Skin of body (tissue), 2 donors: ENCODE data around the gene MAPKAP1. TPM values are rescaled to one million over a fixed set of nuclear protein-coding genes. Genes with fewer than 3 reads are reported as not detected.

Experiments used
- DNase-seq: peaks from one replicate; lab custom pipeline; 2025; lab: John Stamatoyannopoulos, UW
- total RNA-seq: library from RNA; depleted of rRNA; stranded (reverse); fragments of >200 nt; gene quantifications from one replicate; pipeline ENCODE4 v1.2.3, GENCODE V29; 2014

MAPKAP1 gene
- total RNA-seq, 1 donor from 2014 or later, result 35.2 TPM

DNA sequence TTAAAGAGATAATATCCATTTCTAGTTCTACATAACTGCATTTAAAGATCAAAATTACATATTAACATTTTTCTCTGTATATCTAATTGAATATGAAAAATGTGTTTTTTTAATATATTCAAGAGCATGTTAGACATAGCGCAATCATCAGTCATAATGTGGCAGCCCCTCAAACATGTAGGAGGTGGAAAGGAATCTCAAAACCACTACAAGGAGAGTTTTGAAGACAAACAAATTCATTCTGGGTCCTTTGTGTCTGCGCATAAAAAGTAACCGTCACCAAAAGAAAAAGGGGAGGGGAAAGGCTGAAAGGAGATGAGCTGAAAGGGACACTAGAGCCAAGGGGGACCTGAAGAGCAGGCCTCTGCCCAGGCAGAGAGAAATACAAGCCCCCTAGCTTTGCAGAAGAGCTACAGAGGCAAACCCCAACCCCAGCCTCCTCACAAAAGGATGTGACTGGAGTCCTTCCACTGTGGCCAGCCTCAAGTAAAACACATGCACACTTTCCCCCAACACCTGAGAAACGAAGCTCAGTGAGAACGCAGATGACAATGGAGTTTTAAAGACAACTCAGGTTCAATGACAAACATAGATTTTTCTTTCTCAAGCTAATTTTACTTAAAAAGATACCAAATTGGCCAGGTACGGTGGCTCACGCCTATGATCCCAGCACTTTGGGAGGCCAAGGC lies 62.0 kb downstream of the MAPKAP1 start:
- DNase-seq, result no peak

DNA sequence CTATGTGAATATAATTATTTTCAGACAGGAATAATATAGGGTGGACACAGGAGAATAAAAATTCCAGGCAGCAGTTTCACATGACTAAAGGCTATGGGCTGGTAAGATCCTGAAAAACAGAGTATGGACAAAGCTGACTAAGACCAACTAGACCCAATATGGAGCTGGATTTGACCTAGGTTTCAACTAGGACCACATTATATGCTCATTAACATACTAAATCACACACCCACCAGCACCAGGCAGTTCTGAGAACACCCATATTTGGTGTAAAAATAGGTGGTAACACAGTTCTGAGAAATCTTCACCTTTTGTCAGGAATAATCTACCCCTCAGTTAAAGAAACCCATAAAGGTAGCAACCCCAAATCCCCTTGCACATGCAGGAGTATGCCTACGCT lies 64.7 kb downstream of the MAPKAP1 start:
- DNase-seq, result no peak

DNA sequence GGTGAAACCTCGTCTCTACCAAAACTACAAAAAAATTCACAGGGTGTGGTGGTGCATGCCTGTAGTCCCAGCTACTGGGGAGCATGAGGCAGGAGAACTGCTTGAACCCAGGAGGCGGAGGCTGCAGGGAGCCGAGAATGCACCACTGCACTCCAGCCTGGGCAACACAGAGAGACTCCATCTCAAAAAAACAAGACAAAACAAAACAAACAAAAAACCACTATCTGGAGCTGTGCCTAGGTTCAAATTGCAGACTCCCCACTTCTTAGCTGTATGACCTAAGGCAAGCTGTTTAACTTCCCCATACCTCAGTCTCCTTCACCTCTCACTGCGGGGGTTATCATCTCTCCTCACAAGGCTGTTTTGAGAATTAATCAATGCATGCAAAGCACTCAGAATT lies 68.0 kb downstream of the MAPKAP1 start:
- no peak for DNase-seq

DNA sequence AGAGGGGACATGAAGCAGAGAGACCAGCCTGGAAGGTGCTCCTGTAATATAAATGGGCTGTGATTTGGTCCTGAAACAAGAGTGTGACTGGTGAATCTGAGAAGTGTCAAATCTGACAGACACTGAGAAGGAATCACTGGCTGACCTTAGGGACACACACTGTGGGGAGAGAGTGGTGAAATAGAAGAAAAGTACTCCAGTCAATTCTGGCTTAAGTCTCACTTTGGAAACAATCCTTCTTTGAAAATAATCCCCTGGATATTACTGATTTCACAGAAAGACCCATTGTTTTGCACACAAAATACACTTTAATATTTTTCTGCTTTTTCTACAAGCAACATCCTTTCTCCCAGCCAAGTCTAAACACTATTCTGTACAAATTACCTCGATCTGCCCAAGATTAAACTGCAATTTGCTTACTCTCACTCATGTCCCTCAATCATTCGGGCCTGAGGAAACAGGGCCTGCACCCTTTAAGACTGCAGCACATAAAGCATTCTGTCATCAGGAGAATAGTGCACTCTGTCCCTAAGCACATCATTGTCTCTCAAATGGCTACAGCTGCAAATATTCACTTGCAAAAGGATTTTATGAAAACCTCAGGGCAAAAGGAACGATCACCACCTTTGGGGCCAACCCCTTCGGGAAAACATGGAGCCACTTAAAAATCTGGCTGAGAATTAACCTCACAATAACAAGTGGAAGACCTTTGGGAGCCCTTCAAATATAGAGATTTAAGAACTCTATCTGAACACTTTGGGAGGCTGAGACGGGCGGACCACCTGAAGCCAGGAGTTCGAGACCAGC lies 68.6 kb downstream of the MAPKAP1 start:
- DNase-seq, result no peak

DNA sequence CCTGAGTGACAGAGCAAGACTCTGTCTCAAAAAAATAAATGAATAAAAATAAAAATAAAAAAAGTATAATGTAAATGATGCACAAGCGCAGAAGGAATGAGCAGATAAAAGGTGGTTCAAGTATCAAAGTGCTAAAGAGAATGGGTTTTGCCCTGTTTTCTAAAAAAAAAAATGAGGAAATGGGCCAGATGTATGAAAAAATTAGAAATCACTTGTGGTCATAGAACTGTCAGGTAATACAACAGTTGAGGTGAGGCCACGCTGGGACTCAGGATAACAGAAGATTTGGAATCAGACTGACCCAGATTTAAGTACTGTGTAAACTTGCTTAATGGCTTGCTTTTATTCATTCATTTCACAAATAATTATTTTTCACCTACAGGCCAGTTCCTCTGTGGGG lies 69.8 kb downstream of the MAPKAP1 start:
- DNase-seq, result no peak

DNA sequence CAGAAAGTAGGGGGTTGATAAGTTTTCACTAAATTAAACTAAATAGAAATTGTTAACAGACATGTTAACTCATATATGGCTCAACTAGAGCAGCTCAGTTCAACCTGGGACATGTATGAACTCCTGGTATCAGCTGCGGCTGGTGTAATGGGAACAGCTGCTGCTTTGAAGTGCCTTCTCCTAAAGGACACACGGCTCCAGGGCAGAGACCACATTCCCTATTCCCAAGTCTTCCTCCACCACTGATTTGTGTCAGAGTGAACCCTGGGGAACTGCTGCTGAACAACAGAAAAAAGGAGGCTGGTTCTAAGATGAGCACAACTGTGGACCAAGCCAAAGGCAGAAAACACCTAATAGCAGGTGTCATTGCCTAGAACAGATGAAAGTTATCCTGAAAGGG lies 71.1 kb downstream of the MAPKAP1 start:
- no peak for DNase-seq

DNA sequence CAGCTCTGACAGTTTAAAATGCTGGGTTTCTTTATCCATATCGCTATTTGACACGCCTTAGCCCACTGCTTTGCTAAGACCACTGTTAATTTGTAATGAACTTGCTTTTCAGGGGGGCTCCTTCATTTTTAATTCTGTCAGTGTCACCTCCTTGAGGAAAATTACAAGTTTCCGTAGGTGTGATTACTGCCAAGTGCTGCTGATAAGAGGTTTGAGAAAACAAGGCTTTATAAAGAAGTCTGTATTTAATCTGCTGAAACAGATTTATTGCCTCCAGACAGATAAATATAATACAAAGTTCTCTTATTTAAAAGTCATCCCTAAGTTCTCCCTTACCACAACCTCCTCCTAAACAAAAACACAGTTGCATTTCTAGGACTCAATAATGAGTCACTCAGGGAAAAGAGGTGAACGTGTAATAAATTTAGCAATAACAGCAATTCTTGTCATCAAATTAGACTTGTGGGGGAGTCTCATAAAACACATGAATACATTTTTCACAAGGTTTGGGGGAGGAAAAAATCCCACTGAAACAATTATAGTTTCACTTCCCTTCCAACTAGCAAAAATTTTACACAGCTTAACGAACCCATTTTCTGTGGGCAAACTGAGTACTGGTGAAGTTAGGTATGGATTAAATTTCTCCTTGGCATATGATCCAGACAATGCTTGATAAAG lies 72.8 kb downstream of the MAPKAP1 start:
- no peak for DNase-seq

DNA sequence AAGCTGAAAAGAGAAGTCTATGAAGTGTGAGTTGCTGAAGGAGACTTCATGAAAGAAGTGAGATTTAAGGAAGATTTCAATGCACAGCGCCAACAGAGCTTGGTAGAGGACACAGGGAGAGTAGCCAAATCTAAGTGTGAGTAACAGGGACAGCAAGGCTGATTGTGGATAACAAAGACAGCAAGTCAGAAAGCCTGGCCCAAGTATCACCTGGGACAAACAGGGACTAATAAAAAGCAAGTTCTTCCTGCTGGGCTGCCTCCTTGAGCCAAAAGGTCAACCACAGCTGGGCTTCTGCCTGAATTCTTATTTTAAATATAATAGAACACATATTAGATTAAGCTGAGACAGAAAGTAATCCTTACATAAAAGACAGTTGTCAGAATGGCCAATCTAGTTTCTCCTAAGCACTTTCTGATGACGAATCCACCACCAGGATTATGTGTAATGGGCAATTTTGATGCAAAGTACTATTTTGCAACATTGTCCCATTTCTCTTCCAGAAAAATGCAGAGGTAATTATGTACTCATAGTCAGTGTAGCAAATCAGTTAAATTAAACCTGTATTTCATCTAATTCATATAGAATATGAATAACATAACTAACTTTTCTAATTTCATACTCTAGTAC lies 73.8 kb downstream of the MAPKAP1 start:
- DNase-seq, result no peak

DNA sequence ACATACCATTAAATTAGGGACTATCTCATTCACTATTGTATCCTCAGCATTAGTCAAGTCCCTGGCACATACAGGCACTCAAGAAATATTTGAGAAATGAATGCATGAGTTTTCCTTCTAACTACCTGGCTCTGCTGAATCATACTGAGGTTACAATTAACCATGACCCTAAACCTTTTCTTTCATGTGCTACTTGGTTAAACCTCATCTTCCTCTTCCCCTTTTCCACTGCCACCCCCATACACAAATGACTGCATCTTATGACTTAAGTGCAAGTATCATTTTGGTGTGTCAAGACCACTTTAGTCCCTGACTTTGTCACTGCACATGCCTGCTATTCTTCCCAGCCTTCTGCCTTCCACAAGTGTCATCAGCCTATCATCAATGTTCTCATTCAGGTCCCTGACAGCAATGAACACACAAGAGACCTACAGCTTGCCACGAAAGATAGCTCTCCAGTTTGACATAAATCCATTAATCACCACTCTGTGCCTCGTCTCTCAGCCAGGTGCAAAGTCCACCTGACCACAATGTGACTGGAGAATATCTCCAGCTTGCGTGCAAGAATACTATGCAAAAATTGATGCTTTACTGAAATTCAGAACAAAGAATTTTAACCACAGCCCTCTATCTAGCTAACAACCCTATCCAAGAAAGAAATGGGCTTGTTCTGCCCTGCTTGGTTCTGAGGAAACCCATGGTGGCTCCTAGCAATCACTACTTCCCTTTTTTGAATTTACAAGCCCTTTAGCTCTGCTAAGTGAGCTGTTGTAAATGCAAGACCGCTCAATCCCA lies 74.5 kb downstream of the MAPKAP1 start:
- no peak for DNase-seq

DNA sequence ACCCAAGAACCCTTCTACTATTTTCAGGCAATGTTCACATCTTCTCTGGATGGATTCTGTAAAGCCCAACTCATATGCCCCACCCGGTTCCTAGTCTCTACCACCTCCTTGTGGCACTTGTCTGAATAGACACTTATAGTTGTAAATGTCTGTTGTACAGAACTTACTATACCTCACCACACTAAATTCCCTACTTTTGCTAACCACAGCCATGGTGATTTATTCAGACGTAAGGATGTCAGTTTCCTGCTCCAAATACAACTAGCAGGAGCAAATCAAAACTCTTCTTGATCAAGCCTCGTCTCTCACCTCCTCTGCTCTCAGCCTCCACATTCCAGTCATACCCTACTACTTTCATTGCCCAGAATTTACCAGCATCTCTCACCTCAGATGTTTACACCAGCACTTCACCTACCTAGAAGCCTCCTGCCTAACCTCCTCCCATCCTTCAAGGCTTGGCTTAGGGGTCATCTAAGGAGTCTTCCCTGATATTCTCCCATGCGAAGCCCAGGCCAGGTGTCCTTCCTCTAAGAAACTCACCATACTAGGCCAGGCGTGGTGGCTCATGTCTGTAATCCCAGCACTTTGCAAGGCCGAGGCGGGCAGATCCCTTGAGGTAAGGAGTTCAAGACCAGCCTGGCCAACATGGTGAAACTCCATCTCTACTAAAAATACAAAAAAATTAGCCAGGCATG lies 75.5 kb downstream of the MAPKAP1 start:
- no peak for DNase-seq

DNA sequence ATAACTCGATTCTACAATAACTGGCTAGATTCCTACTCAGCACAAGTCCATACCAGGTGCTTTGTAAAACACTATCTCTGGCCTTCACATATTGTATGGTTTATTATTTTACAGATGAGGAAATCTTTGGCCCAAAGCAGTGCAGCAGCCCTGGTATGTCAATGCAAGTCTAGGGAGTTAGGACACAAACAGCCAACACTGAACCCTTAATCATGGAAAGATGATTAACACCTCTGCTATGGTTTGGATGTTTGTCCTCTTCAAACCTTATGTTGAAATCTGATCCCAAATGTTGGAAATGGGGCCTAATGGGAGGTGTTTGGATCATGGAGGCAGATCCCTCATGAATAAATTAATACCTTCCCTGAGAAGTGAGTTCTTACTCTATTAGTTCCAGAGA lies 76.6 kb downstream of the MAPKAP1 start:
- DNase-seq, result no peak

DNA sequence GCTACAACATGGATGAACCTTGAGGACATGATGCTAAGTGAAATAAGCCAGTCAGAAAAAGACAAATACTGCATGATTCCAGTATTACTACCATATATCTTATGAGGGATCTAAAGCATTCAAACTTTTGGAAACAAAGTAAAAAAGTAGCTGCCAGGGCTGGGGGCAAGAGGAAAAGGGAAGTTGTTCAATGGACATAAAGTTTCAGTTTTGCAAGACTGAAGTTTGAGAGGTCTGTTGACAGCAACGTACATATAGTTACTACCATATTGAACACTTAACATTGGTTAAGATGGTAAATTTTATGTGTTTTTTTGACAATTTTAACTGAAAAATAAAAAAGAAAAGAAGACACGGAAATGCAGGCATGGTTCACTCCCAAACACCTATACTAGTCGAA lies 77.6 kb downstream of the MAPKAP1 start:
- no peak for DNase-seq

DNA sequence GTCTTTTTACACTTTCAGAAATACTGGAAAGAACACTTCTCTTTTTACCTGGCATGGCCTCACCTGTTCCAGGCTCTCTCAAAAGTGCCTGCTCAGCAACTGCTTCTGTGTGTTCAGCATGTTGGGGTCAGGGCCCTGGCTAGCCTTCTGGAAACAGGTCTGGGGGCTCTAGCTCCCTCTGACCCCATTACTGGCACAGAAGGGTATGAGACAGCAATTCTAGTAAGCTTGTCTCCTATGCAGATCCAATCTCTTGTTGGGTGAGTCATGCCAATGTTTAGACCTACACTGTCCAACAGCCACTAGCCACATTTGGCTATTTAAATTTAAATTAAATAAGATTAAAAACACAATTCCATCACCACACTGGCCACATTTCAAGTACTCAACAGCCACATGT lies 80.8 kb downstream of the MAPKAP1 start:
- DNase-seq, result no peak

DNA sequence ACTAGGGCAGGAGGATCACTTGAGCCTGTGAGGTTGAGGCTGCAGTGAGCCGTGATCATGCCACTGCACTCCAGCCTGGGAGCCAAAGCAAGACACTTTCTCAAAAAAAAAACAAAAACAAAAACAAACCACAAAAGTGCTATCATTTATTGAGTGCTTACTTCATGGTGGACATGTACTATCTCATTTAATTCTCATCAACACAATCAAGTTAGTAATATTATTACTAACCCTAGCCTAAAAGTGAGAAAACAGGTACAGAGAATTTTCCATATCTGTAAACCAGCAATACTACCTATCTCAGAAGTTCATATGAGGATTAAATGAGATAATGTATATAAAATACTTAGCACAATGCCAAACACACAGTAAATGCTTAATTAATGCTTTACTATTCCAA lies 85.8 kb downstream of the MAPKAP1 start:
- no peak for DNase-seq

DNA sequence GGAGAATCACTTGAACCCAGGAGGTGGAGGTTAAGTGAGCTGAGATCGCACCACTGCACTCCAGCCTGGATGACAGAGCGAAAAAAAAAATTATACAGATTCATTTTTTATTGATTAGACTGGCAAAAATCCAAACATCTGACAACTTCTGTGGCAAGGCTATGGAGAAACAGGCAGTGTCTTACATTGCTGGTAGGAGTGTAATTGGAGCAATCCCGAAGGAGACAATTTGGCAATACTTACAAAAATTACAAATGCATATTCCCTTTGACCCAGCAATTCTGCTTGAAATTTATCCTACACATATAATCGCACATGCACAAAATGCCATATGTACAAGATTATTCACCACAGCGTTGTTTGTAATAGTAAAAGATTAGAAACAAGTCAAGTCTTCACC lies 86.8 kb downstream of the MAPKAP1 start:
- no peak for DNase-seq

DNA sequence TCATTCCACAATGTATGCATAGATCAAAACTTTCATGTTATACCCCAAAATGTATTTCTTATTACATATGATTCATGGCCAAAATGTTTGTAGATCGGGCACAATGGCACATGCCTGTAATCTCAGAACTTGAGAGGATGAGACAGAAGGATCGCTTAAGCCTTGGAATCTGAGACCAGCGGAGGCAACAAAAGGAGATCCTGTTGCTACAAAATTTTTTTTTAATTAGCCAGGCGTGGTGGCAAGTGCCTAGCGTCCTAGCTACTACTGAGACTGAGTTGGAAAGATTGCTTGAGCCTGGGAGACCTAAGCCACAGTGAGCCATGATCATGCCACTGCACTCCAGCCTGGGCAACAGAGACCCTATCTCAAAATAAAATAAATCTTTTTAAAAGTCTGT lies 89.9 kb downstream of the MAPKAP1 start:
- DNase-seq, result no peak

DNA sequence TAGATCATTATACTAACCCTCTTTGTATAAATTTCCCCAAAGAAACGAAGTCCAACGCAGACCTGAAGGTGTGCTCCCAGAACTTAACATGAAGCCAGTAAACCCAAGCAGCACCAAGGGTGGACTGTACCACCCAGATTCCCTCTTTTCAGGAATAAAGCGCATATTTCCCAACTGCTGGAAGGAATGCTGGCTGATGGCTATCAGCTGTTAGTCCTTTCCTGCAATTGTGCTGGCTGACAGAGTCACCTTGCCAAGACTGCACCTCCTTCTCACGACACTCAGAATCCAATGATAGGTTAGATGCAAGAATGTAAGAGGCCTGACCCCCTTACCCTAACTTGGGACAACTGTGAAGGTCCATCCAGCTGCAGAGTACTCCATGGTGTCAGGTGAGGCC lies 93.9 kb downstream of the MAPKAP1 start:
- DNase-seq, result no peak

DNA sequence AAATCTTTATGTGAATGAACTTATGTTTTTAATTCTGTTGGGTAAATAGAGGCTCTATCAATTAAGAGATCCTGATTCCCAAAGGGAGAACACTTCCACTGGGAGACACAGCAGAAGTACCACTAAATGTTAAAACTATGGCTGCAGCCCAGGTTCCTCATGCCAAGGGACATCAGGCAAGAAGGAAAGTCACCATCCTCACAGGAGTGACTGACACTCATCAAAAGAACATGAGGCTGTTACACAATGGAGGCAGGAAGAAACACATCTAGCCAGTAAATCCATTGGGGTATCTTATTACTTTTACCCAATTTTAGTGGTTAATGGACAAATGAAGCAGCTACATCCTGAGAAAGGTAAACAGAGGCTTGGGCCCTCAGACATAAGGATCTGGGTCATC lies 94.4 kb downstream of the MAPKAP1 start:
- no peak for DNase-seq

DNA sequence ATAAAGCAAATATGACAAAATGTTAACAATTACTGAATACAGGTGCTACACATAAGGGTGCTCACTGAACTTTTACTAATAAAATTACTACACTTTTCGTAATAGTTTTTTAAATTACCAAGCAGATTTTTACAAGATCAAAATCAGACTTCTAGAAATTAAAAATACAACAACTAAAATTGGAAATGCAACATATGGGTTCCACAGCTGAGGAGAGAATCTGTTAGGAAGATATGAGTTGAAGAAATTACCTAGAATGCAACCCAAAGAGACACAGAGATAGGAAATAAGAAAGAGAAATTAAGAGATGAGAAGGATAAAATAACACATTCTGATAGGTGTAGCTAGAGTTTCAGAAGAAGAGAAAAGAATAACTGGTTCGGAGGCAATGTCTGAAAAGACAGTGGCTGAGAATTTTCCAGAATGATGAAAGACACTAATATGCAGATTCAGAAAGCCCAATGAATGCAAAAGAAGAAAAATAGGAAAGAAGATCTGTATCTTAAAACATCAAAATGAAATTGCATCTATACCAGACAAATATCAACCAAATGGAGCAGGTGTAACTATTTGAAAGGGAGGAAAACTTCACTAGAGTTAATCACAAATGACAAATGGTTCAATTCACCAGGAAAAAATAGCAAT lies 95.8 kb downstream of the MAPKAP1 start:
- DNase-seq, result no peak

DNA sequence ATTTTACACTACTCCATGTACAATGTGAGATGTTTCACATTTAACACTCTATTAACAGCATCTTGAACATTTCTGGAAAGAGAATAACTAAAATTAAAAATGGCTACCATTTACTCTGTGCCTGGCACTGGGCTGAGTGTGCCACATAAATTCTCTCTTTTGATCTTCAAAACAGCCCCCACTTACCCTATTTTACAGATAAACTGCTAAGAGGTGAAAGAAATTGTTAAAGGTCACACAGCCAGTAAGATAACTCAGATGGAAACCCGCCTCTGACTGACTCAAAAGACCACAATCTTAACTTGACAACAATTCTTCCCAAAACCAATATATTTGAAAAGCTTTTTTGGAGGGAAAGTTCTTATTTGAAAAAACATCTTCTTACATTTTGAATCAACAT lies 97.3 kb downstream of the MAPKAP1 start:
- no peak for DNase-seq
